A673 (cell line): ENCODE results near the gene SCARB1.

Experiments used
- CTCF ChIP-seq: fragments of 300-800, 200-600 bp; sonication (generic); conservative IDR thresholded peaks from 2 replicates; pipeline ENCODE4 v1.5.1; 2017; ENCODE audit warnings: low read depth, mild to moderate bottlenecking, antibody characterized with exemption, low read length, moderate library complexity, mixed read lengths
- EZH2 ChIP-seq: fragments of 200-600 bp; sonication (generic); IDR thresholded peaks from 2 replicates; pipeline ENCODE4 v1.6.1; 2017; ENCODE audit warnings: borderline replicate concordance, low read depth, mild to moderate bottlenecking, mixed read lengths, antibody characterized with exemption, low read length; ENCODE audit not compliant: poor library complexity, severe bottlenecking

GRCh38 chr12:124861898-124862676 lies 1.6 kb downstream of the SCARB1 start:
- TF ChIP-seq CTCF (no peak), EZH2 (no peak)
